Activated T-cell treated with anti-CD3 and anti-CD28 coated beads for 48 hours (primary cell): ENCODE measurements around the gene SHE.
"Not testable (repeated sequence)": the region's sequence is repeated elsewhere in the genome, so short reads cannot be mapped to it uniquely, and the experiment has no call there.

Source experiments
- DNase-seq: peaks from one replicate; pipeline ENCODE4 v3.0.0-alpha.2; 2020; ENCODE audit warnings: low read depth

The SHE gene

DNA sequence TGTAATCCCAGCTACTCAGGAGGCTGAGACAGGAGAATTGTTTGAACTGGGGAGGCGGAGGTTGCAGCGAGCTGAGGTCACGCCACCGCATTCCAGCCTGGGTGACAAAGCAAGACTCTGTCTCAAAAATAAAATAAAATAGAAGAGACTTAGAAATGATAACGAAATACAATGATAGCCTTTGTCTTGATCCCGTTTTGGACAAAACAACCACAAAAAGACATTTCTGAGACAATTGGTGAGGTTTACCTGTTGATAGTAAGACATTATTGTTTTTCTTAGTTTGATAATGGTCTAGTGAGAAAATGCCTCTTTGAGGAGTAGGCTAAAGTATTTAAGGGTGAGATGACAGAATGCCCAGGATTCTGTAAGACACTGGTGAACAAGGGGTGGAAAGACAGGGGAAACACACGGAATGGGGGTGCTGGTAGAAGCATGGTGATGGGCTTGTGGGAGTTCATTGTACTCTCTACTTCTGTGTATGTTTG, 11.9 kb upstream of the SHE start:
- no peak for DNase-seq

DNA sequence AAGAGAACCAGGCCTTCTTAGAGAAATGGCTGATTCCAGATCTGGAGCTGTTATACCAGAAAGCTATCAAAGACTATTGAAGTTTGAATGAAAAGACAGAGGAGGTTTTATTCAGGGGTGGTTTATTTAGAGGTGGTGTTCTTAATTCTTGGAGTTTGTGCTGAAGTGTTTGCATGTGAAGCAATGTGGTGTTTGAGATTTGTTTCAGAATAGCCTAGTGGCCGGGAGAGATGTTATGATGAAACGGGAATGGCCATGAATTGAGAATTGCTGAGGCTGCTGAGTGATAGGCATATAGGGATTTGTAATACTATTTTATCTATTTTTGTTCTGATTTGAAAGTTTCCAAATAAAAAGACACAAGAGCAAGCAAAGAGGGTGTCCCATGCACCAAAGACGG, 10.5 kb upstream of the SHE start:
- no peak for DNase-seq

GRCh38 chr1:154503898-154504297, 1.7 kb upstream of the SHE start:
- no peak for DNase-seq

DNA sequence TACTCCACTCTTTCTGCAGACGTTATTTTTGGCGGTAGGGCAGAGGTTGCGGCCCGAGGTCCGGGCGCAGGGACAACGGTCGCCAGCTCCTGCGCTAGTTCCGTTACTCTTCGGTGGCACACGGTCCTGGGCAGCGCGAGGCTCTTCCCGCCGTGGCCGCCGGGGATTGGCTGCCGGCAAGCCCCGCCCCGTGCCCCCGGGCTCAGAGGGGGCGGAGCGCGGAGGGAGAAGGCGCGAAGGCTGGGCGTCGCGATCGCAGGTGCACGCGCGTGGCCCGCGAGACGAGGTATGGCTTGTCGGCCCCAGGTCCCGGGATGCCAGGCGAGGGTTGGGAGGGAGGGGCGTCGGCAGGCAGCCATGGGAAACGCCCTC, 518 bp upstream of the SHE start:
- no peak for DNase-seq

- no peak for DNase-seq
Measured at GRCh38 chr1:154501423-154502065, 668 bp downstream of the SHE start.

GRCh38 chr1:154500533-154500932, 1.7 kb downstream of the SHE start:
- DNase-seq = no peak

- no peak for DNase-seq
Measured at GRCh38 chr1:154499446-154499845, 2.8 kb downstream of the SHE start.

GRCh38 chr1:154497026-154497806, 5.0 kb downstream of the SHE start:
- DNase-seq = peak; percentile 4

GRCh38 chr1:154496383-154496782, 5.8 kb downstream of the SHE start:
- DNase-seq = no peak

- DNase-seq = no peak
Measured at GRCh38 chr1:154495496-154496273, 6.5 kb downstream of the SHE start.

DNA sequence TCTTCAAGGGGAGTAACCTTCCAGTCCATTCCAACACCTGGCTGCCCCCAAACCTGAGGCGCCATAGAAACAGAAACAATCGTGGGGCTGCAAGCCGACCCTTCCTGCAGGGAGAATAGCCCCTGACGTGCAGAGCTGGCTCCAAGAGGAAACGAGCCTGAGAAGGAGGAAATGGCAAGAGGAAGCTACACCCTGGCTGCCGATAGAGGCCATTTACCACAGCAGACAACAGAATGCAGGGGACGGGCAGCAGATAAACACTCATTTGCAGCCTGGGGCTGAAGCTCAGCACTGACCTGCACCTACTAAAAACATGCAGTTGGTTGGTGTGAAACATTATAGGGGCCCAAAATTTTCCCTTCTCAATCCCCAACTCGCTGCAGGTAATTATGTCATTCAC, 8.9 kb downstream of the SHE start:
- DNase-seq = no peak

DNA sequence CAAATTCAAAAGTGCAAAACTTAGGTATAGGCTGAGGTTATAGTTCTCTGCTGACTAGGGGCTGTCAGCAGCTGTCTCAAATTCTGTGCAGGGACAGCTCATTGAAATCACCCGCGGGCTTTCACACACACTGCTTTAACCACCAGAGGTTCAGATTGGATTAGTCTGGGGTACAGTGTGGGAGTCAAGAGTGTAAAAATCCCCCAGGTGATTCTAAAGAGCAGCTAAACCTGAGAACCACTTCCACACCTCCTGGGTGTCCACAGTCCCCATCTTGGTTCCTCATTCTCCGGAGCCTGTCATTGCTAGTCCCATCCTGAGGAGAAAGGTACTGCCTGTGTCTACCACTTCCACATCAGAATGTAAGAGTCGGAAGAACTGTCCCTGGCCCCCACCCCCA, 10.1 kb downstream of the SHE start:
- DNase-seq = no peak

DNA sequence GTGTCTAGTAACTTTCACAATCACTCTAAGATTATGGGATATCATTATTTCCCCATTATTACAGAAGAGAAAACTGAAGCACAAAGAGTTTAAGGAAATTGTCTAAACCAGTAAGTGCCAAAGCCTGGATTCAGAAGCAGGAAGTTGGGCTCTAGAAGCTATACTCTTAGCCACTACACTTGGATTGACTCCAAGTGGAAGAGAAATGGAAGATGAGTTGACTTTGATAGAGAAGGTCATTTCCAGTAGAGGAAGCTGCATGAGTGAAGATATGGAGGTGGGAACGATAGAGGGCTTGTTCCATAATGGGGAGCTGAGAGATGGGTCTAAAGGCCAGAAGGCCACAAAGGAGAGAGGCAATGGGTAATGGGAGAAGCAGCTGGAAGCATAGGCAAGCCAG, 11.9 kb downstream of the SHE start:
- DNase-seq = no peak

DNA sequence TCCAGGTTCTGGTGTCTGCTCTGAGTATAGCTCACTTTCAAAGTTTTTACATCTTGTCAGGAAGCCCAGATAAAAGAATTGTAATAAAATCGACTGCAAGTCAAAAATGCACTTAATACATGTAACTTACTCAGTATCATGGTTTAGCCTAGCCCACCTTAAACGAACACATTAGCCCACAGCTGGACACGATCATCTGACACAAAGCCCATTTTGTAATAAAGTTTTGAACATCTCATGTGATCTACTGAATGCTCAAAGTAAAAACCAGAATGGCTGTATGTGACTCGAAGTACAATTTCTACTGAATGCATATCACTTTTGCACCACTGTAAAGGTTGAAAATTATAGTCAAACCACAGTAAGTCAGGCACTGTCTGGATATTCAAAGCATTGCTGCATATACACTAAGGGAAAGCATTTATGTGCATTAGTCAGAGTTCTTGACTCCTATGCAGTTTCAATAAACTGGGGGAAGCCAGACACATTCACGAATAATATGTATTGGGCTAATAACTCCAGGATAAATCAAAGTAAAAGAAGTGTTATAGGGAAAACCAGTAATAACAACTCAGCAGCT, 12.4 kb downstream of the SHE start:
- no peak for DNase-seq

DNA sequence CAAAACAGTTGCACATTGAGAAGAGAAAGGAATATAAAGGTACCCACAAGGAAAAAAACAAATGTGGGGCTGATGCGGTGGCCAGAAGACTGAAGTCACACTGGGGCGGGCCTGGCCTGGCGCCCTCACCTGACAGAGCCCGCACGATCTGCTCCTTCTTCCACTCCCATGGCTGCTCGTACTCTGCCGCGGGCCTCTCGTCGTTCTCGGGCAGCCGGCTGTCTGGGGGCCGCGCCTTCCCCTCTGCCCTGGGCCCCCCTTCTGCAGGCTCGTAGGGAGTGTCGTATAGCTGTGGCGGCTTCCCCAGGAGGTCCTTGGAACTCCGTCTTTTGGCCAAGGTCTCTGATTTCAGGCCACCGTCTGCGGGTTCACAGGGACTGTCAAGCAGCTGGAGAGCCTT, 13.3 kb downstream of the SHE start:
- DNase-seq = no peak

- not testable (repeated sequence) for DNase-seq
Measured at GRCh38 chr1:154486756-154487155, 15.5 kb downstream of the SHE start.

DNA sequence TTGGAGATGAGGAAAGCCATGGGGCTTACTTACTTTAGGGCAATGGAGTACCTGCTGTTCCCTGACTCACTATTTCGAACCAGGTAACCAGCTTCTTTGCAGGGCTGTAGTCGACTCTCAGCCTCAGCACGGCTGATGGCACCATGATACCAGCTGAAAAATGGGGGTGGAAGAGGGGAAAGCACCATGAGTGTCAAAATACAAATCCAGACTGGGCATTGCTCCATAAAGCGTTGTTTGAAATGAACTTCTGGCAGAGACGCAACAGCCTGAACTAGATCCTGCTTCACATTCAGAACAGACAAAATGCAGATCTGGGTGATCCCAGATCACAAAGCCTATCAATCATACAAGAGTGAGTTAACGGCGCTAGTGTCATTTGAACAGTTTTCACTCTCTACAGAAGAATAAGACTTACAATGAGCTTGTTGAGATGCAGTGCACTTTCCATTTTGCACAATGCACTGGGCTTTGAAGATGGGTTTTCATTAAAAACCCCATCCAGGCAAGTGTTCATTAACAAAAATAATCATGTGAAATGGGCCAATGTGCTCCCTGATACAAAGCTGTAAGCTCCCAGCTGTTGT, 16.2 kb downstream of the SHE start:
- DNase-seq = no peak

GRCh38 chr1:154485106-154485505, 17.1 kb downstream of the SHE start:
- no peak for DNase-seq

DNA sequence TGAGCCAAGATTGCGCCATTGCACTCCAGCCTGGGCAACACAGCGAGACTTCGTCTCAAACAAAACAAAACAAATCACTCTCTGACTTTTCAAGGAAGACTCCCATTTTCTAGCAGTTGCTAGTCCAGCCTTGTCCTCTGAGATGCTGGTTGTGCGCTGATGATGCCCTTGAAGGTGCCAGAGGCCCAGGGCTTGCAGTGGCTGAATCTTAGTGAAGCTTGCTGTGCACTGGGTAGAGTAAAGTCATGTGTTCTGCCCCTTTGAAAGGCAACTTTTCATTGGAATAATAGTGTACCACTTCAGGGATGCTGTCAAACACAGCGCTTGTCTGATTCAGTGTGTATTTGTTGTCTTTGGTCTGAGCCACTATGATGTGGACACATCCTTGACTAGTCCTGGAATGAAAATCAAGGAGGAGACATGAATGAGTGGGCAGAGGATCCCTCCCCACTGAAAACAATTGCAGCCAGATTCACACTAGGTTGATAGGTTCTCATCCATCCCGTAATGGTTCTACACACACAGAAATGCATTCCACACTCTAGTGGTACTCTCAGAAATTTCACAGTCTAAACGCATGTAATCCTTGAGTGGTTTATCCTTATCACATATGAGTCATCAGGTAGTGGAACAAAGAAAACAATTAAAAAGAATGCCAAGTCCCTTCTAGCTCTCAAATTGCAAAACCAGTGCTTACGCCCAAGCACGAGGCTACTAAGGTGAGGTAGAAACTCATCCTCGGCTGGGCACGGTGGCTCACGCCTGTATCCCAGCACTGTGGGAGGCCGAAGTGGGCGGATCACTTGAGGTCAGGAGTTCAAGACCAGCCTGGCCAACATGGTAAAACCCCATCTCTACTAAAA, 18.0 kb downstream of the SHE start:
- DNase-seq = no peak

- no peak for DNase-seq
Measured at GRCh38 chr1:154481053-154481452, 21.2 kb downstream of the SHE start.

DNA sequence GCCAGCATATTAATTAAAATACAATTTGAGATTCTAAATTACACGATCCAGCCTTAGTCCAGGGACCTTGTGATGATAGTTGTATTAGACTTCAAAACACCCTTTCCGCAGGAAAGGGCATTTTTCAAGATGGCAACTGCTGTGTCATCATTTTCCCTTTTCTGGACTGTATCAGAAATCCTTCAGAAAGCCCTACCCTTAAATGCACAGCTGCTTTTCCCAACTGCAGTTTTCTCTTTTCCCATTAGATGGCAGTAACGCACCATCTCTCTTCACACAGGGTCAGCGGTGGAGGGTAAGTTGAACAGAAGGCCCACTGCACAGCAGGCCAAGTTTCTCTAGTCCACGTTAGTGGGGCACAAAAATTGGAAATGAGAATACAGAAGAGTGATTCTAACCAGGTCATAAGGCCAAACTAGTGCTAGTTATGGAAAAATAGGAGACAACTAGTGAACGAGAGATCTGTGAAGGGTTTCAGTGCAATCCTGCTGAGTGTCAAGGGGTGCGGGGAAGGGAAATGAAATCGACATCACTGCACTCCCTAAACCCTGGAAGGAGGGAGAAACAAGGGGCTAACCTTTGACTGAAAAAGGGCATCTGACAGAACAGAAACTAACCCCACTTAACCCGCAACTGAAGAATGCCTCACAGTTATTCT, 22.3 kb downstream of the SHE start:
- peak; percentile 44 for DNase-seq
